H9 (cell line): ENCODE measurements around the gene ZFYVE28. TPM values are rescaled to one million over a fixed set of nuclear protein-coding genes. Genes with fewer than 3 reads are reported as not detected.

Source experiments
- DNase-seq: peaks from one replicate; pipeline ENCODE4 v3.0.0-alpha.2; 2017
- H2AFZ ChIP-seq: one replicate; pipeline ENCODE4 v1.6.1; 2013; ENCODE audit warnings: mild to moderate bottlenecking, low read length, control low read depth, moderate library complexity
- H2AK5ac ChIP-seq: 2 replicates; pipeline ENCODE4 v1.6.1; 2013; ENCODE audit warnings: low read length, control low read depth, mixed read lengths; ENCODE audit not compliant: insufficient read length
- H2BK120ac ChIP-seq: one replicate; pipeline ENCODE4 v1.6.1; 2013; ENCODE audit warnings: low read depth, mild to moderate bottlenecking, low read length, control low read depth, inconsistent platforms; ENCODE audit not compliant: poor library complexity, severe bottlenecking
- H2BK12ac ChIP-seq: 2 replicates; pipeline ENCODE4 v1.6.1; 2013; ENCODE audit warnings: low read length, control low read depth, mixed read lengths, low read depth; ENCODE audit not compliant: insufficient read length
- H2BK15ac ChIP-seq: 2 replicates; pipeline ENCODE4 v1.6.1; 2013; ENCODE audit warnings: low read depth, low read length, control low read depth
- H2BK20ac ChIP-seq: one replicate; pipeline ENCODE4 v1.6.1; 2013; ENCODE audit warnings: low read depth, mild to moderate bottlenecking, low read length, control low read depth, inconsistent platforms; ENCODE audit not compliant: poor library complexity, severe bottlenecking
- H2BK5ac ChIP-seq: 2 replicates; pipeline ENCODE4 v1.6.1; 2013; ENCODE audit warnings: low read length, control low read depth, mixed read lengths; ENCODE audit not compliant: insufficient read length
- H3K14ac ChIP-seq: 2 replicates; pipeline ENCODE4 v1.6.1; 2013; ENCODE audit warnings: low read length, control low read depth; ENCODE audit not compliant: insufficient read depth
- H3K18ac ChIP-seq: 2 replicates; pipeline ENCODE4 v1.6.1; 2013; ENCODE audit warnings: low read depth, mild to moderate bottlenecking, mixed read lengths, low read length, control low read depth; ENCODE audit not compliant: insufficient read length
- H3K23ac ChIP-seq: 2 replicates; pipeline ENCODE4 v1.6.1; 2013; ENCODE audit warnings: low read length, control low read depth, mixed read lengths, low read depth; ENCODE audit not compliant: insufficient read length
- H3K23me2 ChIP-seq: 2 replicates; pipeline ENCODE4 v1.6.1; 2013; ENCODE audit warnings: low read depth, mild to moderate bottlenecking, mixed read lengths, low read length, control low read depth; ENCODE audit not compliant: insufficient read length, poor library complexity, severe bottlenecking
- H3K27ac ChIP-seq: 2 replicates; pipeline ENCODE4 v1.5.1; 2013; ENCODE audit warnings: low read length, control low read depth, mixed read lengths, low read depth; ENCODE audit not compliant: insufficient read length
- H3K27me3 ChIP-seq: 2 replicates; pipeline ENCODE4 v1.6.1; 2013; ENCODE audit warnings: low read length, control low read depth, inconsistent platforms; ENCODE audit not compliant: insufficient read depth
- H3K4ac ChIP-seq: 2 replicates; pipeline ENCODE4 v1.6.1; 2013; ENCODE audit warnings: low read depth, mild to moderate bottlenecking, control low read depth, inconsistent platforms, low read length, moderate library complexity
- H3K4me1 ChIP-seq: 2 replicates; pipeline ENCODE4 v1.6.1; 2013; ENCODE audit warnings: low read length, control low read depth, inconsistent platforms; ENCODE audit not compliant: insufficient read depth
- H3K4me2 ChIP-seq: 2 replicates; pipeline ENCODE4 v1.6.1; 2013; ENCODE audit warnings: low read length, control low read depth, mixed read lengths; ENCODE audit not compliant: insufficient read length, insufficient read depth
- H3K56ac ChIP-seq: 2 replicates; pipeline ENCODE4 v1.6.1; 2013; ENCODE audit warnings: low read depth, mild to moderate bottlenecking, mixed read lengths, low read length, control low read depth; ENCODE audit not compliant: insufficient read length
- H3K79me1 ChIP-seq: 2 replicates; pipeline ENCODE4 v1.6.1; 2013; ENCODE audit warnings: low read depth, mild to moderate bottlenecking, moderate library complexity, low read length, control low read depth, inconsistent platforms; ENCODE audit not compliant: insufficient read depth, poor library complexity, severe bottlenecking
- H3K79me2 ChIP-seq: 2 replicates; pipeline ENCODE4 v1.6.1; 2013; ENCODE audit warnings: low read length, control low read depth, inconsistent platforms; ENCODE audit not compliant: insufficient read depth
- H3K9ac ChIP-seq: 2 replicates; pipeline ENCODE4 v1.6.1; 2013; ENCODE audit warnings: low read length, control low read depth, mixed read lengths; ENCODE audit not compliant: insufficient read length; ENCODE audit errors: extremely low read depth
- H3K9me3 ChIP-seq: one replicate; pipeline ENCODE4 v1.6.1; 2013; ENCODE audit warnings: low read depth, low read length, inconsistent platforms; ENCODE audit not compliant: control insufficient read depth
- H3T11ph ChIP-seq: one replicate; pipeline ENCODE4 v1.6.1; 2013; ENCODE audit warnings: mild to moderate bottlenecking, low read length, control low read depth, inconsistent platforms
- H4K20me1 ChIP-seq: one replicate; pipeline ENCODE4 v1.6.1; 2013; ENCODE audit not compliant: control insufficient read depth, insufficient read length, insufficient read depth
- H4K5ac ChIP-seq: 2 replicates; pipeline ENCODE4 v1.6.1; 2013; ENCODE audit warnings: low read depth, mild to moderate bottlenecking, mixed read lengths, low read length, control low read depth; ENCODE audit not compliant: insufficient read length
- H4K8ac ChIP-seq: replicated peaks from 2 replicates; pipeline ENCODE4 v1.6.1; 2013; ENCODE audit warnings: low read length, control low read depth, mixed read lengths, low read depth; ENCODE audit not compliant: insufficient read length
- H4K91ac ChIP-seq: 2 replicates; pipeline ENCODE4 v1.6.1; 2013; ENCODE audit warnings: low read depth, mild to moderate bottlenecking, moderate library complexity, mixed read lengths, low read length, control low read depth; ENCODE audit not compliant: insufficient read length
- H3K27ac Mint-ChIP-seq, 3 experiments: 2 replicates in 2 of 3; 3 replicates in 1 of 3; pipeline ENCODE4 v1.8.0; 2020 to 2021; ENCODE audit warnings: mixed read lengths in 3 of 3, mild to moderate bottlenecking in 1 of 3, moderate library complexity in 1 of 3
- H3K27me3 Mint-ChIP-seq: 2 replicates; pipeline ENCODE4 v1.8.0; 2021; ENCODE audit warnings: low read depth, mild to moderate bottlenecking, moderate library complexity, mixed read lengths
- H3K36me3 Mint-ChIP-seq, 3 experiments: 2 replicates in 2 of 3; 3 replicates in 1 of 3; pipeline ENCODE4 v1.8.0; 2020 to 2021; ENCODE audit warnings: low read depth in 3 of 3, mixed read lengths in 3 of 3; ENCODE audit not compliant: insufficient read depth in 1 of 3
- H3K4me1 Mint-ChIP-seq, 2 experiments: 2 replicates each; pipeline ENCODE4 v1.8.0; 2020; ENCODE audit warnings: mixed read lengths in 2 of 2
- H3K4me3 Mint-ChIP-seq, 2 experiments: 2 replicates in 1 of 2; 3 replicates in 1 of 2; pipeline ENCODE4 v1.8.0; 2020 to 2021; ENCODE audit warnings: mild to moderate bottlenecking in 2 of 2, mixed read lengths in 2 of 2, moderate library complexity in 1 of 2
- H3K9me3 Mint-ChIP-seq, 2 experiments: 2 replicates in 1 of 2; 3 replicates in 1 of 2; pipeline ENCODE4 v1.8.0; 2020; ENCODE audit warnings: mild to moderate bottlenecking in 2 of 2, mixed read lengths in 2 of 2, moderate library complexity in 1 of 2
- WGBS: extraction: QIAGEN DNeasy Blood & Tissue Kit; methylation state at CpG from one replicate; pipeline ENCODE4 v1.1.7; 2013; ENCODE audit warnings: missing lambda C conversion rate, low lambda C conversion rate, mixed read lengths; ENCODE audit not compliant: insufficient read length; ENCODE audit errors: extremely low coverage; 5-methylcytosine and 5-hydroxymethylcytosine counted together
- total RNA-seq: library from RNA; stranded (reverse); gene quantifications from 2 replicates; pipeline ENCODE4 v1.2.1, GENCODE V29; 2021
- TF ChIP-seq, protein P1 (sequence below): fragments of 200-600 bp; sonication (generic); conservative IDR thresholded peaks from 3 replicates; pipeline ENCODE4 v1.8.0; 2021; ENCODE audit warnings: antibody characterized with exemption, mild to moderate bottlenecking

The ZFYVE28 gene
- total RNA-seq, 1 experiment from 2014 or later = 0.98 TPM

DNA sequence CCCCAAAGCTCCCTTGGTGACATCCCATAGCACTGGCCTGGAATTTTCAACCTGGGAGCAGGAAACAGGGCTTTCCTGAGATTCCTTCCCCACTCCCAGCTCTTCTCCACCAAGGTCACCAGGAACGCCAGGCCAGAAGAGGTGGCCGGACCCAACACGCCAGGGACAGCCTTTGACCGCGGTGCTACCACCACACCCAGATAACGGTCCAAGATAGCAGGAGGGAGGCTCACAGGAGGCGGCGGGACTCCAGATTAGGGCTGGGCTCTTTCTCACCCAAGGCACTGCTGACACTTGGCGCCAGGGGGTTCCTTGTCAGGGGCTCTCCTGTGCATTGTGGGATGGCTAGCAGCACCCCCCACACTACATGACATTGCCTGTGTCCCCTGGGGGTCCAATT lies 22.9 kb downstream of the ZFYVE28 start:
- Histone ChIP-seq H3K9ac (no peak overlapping the region), H4K5ac (no peak overlapping the region), H3T11ph (no peak overlapping the region), H3K4ac (no peak overlapping the region), H2AK5ac (no peak overlapping the region), H3K14ac (no peak overlapping the region), H3K23ac (no peak overlapping the region), H3K4me1 (peaks cover 9% of the 10 kb centered on the region; the same call in 1 of the 2 replicates), H3K4me2 (no peak overlapping the region), H2BK120ac (no peak overlapping the region), H2AFZ (no peak overlapping the region), H3K9me3 (no peaks in the 10 kb centered on the region), H3K18ac (no peak overlapping the region), H4K20me1 (peaks cover 2% of the 10 kb centered on the region), H2BK5ac (no peak overlapping the region), H4K91ac (no peak overlapping the region), H3K79me1 (no peaks in the 10 kb centered on the region), H3K27ac (no peak overlapping the region), H2BK15ac (no peak overlapping the region), H3K23me2 (peaks cover 5% of the 10 kb centered on the region), H4K8ac (no peak overlapping the region), H3K56ac (no peak overlapping the region), H2BK20ac (no peak overlapping the region), H2BK12ac (no peak overlapping the region), H3K79me2 (no peaks in the 10 kb centered on the region), H3K27me3 (no peaks in the 10 kb centered on the region)
- DNase-seq = no peak
- Mint-ChIP-seq H3K27me3 (peaks cover 23% of the 10 kb centered on the region), H3K36me3 (no peaks in the 10 kb centered on the region; a peak in 1 of 7 replicates), H3K27ac (no peak overlapping the region), H3K4me3 (no peak overlapping the region), H3K4me1 (peaks cover 28 to 39% of the 10 kb centered on the region in 2 experiments), H3K9me3 (no peaks in the 10 kb centered on the region; a peak in 1 of 5 replicates)
- TF ChIP-seq, protein P1, sequence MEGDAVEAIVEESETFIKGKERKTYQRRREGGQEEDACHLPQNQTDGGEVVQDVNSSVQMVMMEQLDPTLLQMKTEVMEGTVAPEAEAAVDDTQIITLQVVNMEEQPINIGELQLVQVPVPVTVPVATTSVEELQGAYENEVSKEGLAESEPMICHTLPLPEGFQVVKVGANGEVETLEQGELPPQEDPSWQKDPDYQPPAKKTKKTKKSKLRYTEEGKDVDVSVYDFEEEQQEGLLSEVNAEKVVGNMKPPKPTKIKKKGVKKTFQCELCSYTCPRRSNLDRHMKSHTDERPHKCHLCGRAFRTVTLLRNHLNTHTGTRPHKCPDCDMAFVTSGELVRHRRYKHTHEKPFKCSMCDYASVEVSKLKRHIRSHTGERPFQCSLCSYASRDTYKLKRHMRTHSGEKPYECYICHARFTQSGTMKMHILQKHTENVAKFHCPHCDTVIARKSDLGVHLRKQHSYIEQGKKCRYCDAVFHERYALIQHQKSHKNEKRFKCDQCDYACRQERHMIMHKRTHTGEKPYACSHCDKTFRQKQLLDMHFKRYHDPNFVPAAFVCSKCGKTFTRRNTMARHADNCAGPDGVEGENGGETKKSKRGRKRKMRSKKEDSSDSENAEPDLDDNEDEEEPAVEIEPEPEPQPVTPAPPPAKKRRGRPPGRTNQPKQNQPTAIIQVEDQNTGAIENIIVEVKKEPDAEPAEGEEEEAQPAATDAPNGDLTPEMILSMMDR = no peak
- WGBS = no CpG with 5 or more reads among the region's 9 CpGs
